Fibroblast of lung (primary cell): ENCODE measurements around the gene PROK1.

Source experiments
- CTCF ChIP-seq, 2 donors: IDR thresholded peaks in 1 of 2; conservative IDR thresholded peaks in 1 of 2; 1 replicate in 1 of 2; 2 replicates in 1 of 2; pipeline ENCODE4 v1.5.1; 2011 to 2012; ENCODE audit warnings: low read length in 2 of 2, control low read depth in 1 of 2, inconsistent platforms in 1 of 2, low read depth in 1 of 2, mild to moderate bottlenecking in 1 of 2
- EZH2 ChIP-seq: IDR thresholded peaks from 2 replicates; pipeline ENCODE4 v1.5.1; 2012; ENCODE audit warnings: low read length, control low read depth, mild to moderate bottlenecking; ENCODE audit errors: missing control alignments

GRCh38 chr1:110443451-110443850, 7.5 kb upstream of the PROK1 start:
- TF ChIP-seq CTCF (conservative IDR thresholded peaks at IDR 0.05 in 1 of 2, IDR thresholded peaks at IDR 0.05 in 1 of 2; ENCODE audit: low read depth in 1 of 2, low read length in 2 of 2) (no peak), EZH2 (no peak)
